Stomach (tissue), 9 donors: ENCODE measurements around the gene PI4K2B. TPM values are rescaled to one million over a fixed set of nuclear protein-coding genes. Genes with fewer than 3 reads are reported as not detected.
A peak's percentile ranks its signal among the peaks of the same experiment; 100 is the strongest.

Experiments
- DNase-seq, 2 donors: peaks; one replicate each; pipeline versions ENCODE4 v3.0.0 to v3.0.0-alpha.2; 2013 to 2019
- H3K27ac ChIP-seq, 5 donors: fragments of 200-600 bp in 4 of 5; sonication (generic) in 4 of 5; one replicate each; pipeline ENCODE4 v1.5.1; 2013 to 2019; ENCODE audit warnings: mild to moderate bottlenecking in 1 of 5, moderate library complexity in 1 of 5
- H3K27me3 ChIP-seq, 3 donors: fragments of 200-600 bp; sonication (generic); one replicate each; pipeline ENCODE4 v1.5.1; 2017 to 2019; ENCODE audit warnings: mixed run types in 1 of 3
- H3K36me3 ChIP-seq, 4 donors: fragments of 200-600 bp; sonication (generic); 1 replicate in 3 of 4; 2 replicates in 1 of 4; pipeline ENCODE4 v1.5.1; 2016 to 2019
- H3K4me1 ChIP-seq, 4 donors: fragments of 200-600 bp; sonication (generic); one replicate each; pipeline ENCODE4 v1.5.1; 2016 to 2019
- H3K4me3 ChIP-seq, 4 donors: fragments of 200-600 bp; sonication (generic) in 3 of 4; one replicate each; pipeline ENCODE4 v1.5.1; 2016 to 2019; ENCODE audit warnings: mild to moderate bottlenecking in 1 of 4
- H3K9me3 ChIP-seq, 4 donors: fragments of 200-600 bp; sonication (generic); one replicate each; pipeline ENCODE4 v1.5.1; 2016 to 2019
- EP300 ChIP-seq: sonication (generic); formaldehyde crosslinking; IDR thresholded peaks from one replicate; pipeline ENCODE4 v1.6.1; 2017; ENCODE audit warnings: antibody characterized with exemption
- POLR2A ChIP-seq, 4 donors: fragments of 450-650 bp; IDR thresholded peaks; one replicate each; pipeline ENCODE4 v1.6.1; 2016; ENCODE audit warnings: antibody characterized with exemption in 4 of 4, control low read depth in 2 of 4, mild to moderate bottlenecking in 1 of 4, moderate library complexity in 1 of 4
- POLR2AphosphoS5 ChIP-seq, 3 donors: sonication (generic); formaldehyde crosslinking; IDR thresholded peaks; one replicate each; pipeline ENCODE4 v1.6.1; 2016; ENCODE audit warnings: antibody characterized with exemption in 3 of 3
- WGBS, 5 donors: extraction: QIAGEN DNeasy Blood & Tissue Kit in 3 of 5; methylation state at CpG; one replicate each; pipeline versions ENCODE4 v1.1.5 to v1.1.7; 2013 to 2018; 5-methylcytosine and 5-hydroxymethylcytosine counted together
- intact Hi-C: fragments of 100-400 bp; cut with DNase I; formaldehyde crosslinking; loops from one replicate; pipeline ENCODE4 v1.15.1; 2023; ENCODE audit warnings: low total_unique reads
- polyA plus RNA-seq, 3 donors: library from polyadenylated mRNA; stranded (reverse); fragments of 200-250 nt; gene quantifications; one replicate each; pipeline ENCODE4 v1.2.3, GENCODE V29; 2013
- total RNA-seq, 5 donors: library from RNA; depleted of rRNA; stranded (reverse); fragments of >200 nt; gene quantifications; one replicate each; pipeline versions ENCODE4 v1.1.0 to v1.2.3, GENCODE V29; 2014 to 2016
- TF ChIP-seq, protein P1 (sequence below), 7 experiments: fragments of 450-650 bp in 4 of 7; fragments of 200-600 bp in 3 of 7; sonication (generic) in 3 of 7; IDR thresholded peaks; one replicate each; pipeline ENCODE4 v1.5.1; 2016 to 2019; ENCODE audit warnings: antibody characterized with exemption in 7 of 7, control low read depth in 2 of 7, mild to moderate bottlenecking in 1 of 7
- donor health status: healthy with polysubstance abuse.
- donor health status: Bipolar disorder and iron deficiency.
- donor health status: healthy.

PI4K2B gene
- total and polyA plus RNA-seq, 8 donors, result 9.3 to 65.2 (median 21.5) TPM

DNA sequence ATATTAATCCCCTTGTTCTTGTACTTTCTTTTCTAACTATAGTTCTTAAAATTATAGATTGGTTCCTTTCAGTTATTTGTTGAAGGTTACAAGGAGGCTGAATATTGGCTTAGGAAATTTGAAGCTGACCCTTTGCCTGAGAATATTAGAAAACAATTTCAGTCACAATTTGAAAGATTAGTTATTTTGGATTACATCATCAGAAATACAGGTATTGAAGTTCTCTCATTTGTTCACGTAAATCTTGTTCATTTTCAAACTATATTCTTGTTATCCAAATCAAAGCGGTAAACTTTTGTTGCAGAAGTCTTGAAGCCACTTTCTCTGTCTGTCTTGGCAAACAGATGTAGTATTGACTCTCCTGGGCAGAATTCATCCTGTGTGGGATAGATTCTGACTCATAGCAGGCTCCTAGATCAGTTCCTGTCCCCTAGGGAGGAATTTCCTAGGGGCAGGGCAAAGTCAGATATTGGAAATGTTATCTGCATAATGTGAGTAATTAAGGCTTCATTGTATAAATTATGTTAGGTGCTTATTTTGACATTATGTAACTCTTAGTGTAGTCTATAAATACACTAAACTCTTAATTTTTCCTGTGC, 25.2 kb downstream of the PI4K2B start:
- 95 to 99% (median 97%) methylated on average over 2 of the region's 2 CpGs for WGBS, 5 donors
- H3K4me3 ChIP-seq, result no peak overlapping the region
- no peak for DNase-seq
- peaks cover 17 to 82% (median 60%) of the 10 kb centered on the region in 4 donors for H3K36me3 ChIP-seq
- peaks cover 0 to 11% (median 4%) of the 10 kb centered on the region in 4 donors for H3K4me1 ChIP-seq
- TF ChIP-seq, protein P1, sequence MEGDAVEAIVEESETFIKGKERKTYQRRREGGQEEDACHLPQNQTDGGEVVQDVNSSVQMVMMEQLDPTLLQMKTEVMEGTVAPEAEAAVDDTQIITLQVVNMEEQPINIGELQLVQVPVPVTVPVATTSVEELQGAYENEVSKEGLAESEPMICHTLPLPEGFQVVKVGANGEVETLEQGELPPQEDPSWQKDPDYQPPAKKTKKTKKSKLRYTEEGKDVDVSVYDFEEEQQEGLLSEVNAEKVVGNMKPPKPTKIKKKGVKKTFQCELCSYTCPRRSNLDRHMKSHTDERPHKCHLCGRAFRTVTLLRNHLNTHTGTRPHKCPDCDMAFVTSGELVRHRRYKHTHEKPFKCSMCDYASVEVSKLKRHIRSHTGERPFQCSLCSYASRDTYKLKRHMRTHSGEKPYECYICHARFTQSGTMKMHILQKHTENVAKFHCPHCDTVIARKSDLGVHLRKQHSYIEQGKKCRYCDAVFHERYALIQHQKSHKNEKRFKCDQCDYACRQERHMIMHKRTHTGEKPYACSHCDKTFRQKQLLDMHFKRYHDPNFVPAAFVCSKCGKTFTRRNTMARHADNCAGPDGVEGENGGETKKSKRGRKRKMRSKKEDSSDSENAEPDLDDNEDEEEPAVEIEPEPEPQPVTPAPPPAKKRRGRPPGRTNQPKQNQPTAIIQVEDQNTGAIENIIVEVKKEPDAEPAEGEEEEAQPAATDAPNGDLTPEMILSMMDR (IDR thresholded peaks at IDR 0.05), result no peak
- TF ChIP-seq EP300 (no peak), POLR2A (IDR thresholded peaks at IDR 0.05) (no peak), POLR2AphosphoS5 (IDR thresholded peaks at IDR 0.05) (no peak)
- no peaks in the 10 kb centered on the region for H3K27me3 ChIP-seq
- no peaks in the 10 kb centered on the region for H3K9me3 ChIP-seq
- intact Hi-C loops, result no loop called here
- no peak overlapping the region for H3K27ac ChIP-seq

DNA sequence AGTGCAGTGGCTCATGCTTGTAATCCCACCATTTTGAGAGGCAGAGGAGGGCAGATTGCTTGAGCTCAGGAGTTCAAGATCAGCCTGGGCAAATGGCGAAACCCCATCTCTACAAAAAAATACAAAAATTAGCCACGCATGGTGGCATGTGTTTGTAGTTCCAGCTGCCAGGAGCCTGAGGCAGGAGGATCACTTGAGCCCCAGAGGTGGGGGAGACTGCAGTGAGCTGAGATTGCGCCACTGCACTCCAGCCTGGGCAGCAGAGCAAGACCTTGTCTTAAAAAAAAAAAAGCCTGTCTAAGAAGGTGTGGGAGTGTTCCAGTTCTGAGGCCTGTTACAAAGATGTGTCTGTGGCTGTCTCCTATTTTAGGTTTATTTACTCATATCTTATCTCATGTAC, 38.0 kb downstream of the PI4K2B start:
- Histone ChIP-seq H3K36me3 (peaks cover 11 to 76% (median 50%) of the 10 kb centered on the region in 4 donors), H3K9me3 (no peaks in the 10 kb centered on the region), H3K27me3 (no peaks in the 10 kb centered on the region), H3K4me1 (no peaks in the 10 kb centered on the region), H3K27ac (no peak overlapping the region), H3K4me3 (no peak overlapping the region)
- intact Hi-C loops, result no loop called here
- TF ChIP-seq, protein P1 (IDR thresholded peaks at IDR 0.05), result no peak
- no peak for TF ChIP-seq EP300
- no peak for TF ChIP-seq POLR2A (IDR thresholded peaks at IDR 0.05)
- TF ChIP-seq POLR2AphosphoS5 (IDR thresholded peaks at IDR 0.05), result no peak
- DNase-seq, result no peak
- WGBS, 5 donors, result 97 to 100% (median 98%) methylated on average over 3 of the region's 3 CpGs

DNA sequence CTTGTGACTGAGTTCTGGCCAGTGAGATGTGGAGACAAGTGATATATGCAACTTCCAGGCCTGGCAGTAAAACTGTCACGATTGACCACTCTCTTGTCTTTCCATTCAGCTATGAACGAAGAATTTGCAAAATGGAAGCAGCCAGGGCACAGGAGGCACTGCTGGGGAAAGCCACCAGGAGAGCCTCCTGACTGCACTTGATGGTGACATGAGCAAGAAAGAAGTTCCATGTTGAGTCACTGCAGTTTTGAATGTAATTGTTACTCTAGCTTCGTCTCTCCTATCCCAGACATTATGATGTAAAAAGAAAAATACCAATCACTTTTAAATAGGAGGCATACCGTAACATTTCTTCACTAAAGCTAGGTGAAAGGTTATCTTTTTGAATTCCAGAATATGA, 46.4 kb downstream of the PI4K2B start:
- intact Hi-C loops, result no loop called here

DNA sequence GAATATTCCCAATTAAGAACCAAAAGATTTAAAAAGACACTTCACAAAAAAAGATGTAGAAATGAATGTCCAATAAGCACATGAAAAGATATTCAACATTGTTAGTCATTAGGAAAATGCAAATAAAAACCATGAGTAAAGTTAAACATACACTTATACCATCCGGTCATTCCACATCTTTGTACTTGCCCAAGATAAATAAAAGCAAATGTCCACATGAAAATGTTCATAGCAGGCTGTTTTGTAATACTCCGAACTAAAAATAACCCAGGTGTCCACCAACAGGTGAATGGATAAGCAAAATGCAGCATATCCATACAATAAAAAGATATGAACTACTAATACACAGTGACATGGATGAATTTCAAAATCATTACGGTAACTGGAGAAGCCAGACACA, 50.1 kb downstream of the PI4K2B start:
- peak in 1 of 2 donors; percentile 39 for DNase-seq
- WGBS, 5 donors, result 28 to 50% (median 43%) methylated on average over 3 of the region's 3 CpGs
- H3K27me3 ChIP-seq, result no peaks in the 10 kb centered on the region
- peak overlapping the region in 1 of 5 donors; percentile 39 for H3K27ac ChIP-seq
- intact Hi-C loops, result no loop called here
- H3K4me3 ChIP-seq, result no peak overlapping the region
- peaks cover 0 to 9% (median 6%) of the 10 kb centered on the region in 4 donors for H3K4me1 ChIP-seq
- peaks cover 0 to 24% (median 20%) of the 10 kb centered on the region in 4 donors for H3K36me3 ChIP-seq
- H3K9me3 ChIP-seq, result peaks cover 0 to 5% (median 2%) of the 10 kb centered on the region in 4 donors
- TF ChIP-seq, protein P1 (IDR thresholded peaks at IDR 0.05), result no peak
- TF ChIP-seq POLR2A (IDR thresholded peaks at IDR 0.05), result no peak
- no peak for TF ChIP-seq EP300

More for the DNA sequence above, 46.4 kb downstream of the PI4K2B start:
- Histone ChIP-seq H3K4me3 (no peak overlapping the region), H3K27ac (no peak overlapping the region), H3K4me1 (peaks cover 0 to 9% (median 6%) of the 10 kb centered on the region in 4 donors), H3K27me3 (no peaks in the 10 kb centered on the region), H3K9me3 (no peaks in the 10 kb centered on the region), H3K36me3 (peaks cover 0 to 53% (median 43%) of the 10 kb centered on the region in 4 donors)
- DNase-seq, result no peak
- 79 to 94% (median 83%) methylated on average over 4 of the region's 4 CpGs for WGBS, 5 donors
- TF ChIP-seq POLR2A (IDR thresholded peaks at IDR 0.05), result no peak
- no peak for TF ChIP-seq EP300
- TF ChIP-seq POLR2AphosphoS5 (IDR thresholded peaks at IDR 0.05), result no peak
- TF ChIP-seq, protein P1 (IDR thresholded peaks at IDR 0.05), result no peak
